ENCODE data around the gene CDKN1A.

GRCh38 chr6:36673882-36674281 is 4.6 kb upstream of the CDKN1A start:
- no peak for TF ChIP-seq EZH2 (IDR thresholded peaks at IDR 0.05; ENCODE audit: borderline replicate concordance, low read length)
- no peak for TF ChIP-seq CTCF (IDR thresholded peaks at IDR 0.05; ENCODE audit: low read length)
